K562 (cell line): ENCODE results near the gene MKS1. TPM values are rescaled to one million over a fixed set of nuclear protein-coding genes. Genes with fewer than 3 reads are reported as not detected.

Experiments used
- HEY1 ChIP-seq: fragments of 250-450 bp; sonication (Bioruptor Pico); IDR thresholded peaks from 2 replicates; pipeline ENCODE4 v1.5.0; 2020; ENCODE audit warnings: mild to moderate bottlenecking, moderate library complexity, borderline replicate concordance
- KAT2B ChIP-seq: IDR thresholded peaks from one replicate; pipeline ENCODE4 v1.6.1; 2012; ENCODE audit warnings: low read depth, mild to moderate bottlenecking, control low read depth, inconsistent platforms, low read length, moderate library complexity
- KHSRP ChIP-seq: fragments of 450-650 bp; IDR thresholded peaks from 2 replicates; pipeline ENCODE4 v1.6.1; 2017
- MCM3 ChIP-seq: fragments of 450-650 bp; IDR thresholded peaks from 2 replicates; pipeline ENCODE4 v1.6.1; 2016
- MTA3 ChIP-seq: fragments of 450-650 bp; formaldehyde crosslinking; IDR thresholded peaks from 2 replicates; pipeline ENCODE4 v1.6.1; 2017; ENCODE audit warnings: mild to moderate bottlenecking, borderline replicate concordance
- MYNN ChIP-seq, 2 experiments: sonication (generic); formaldehyde crosslinking in 1 of 2; IDR thresholded peaks; 2 replicates each; pipeline versions ENCODE4 v1.5.0 to v1.6.1; 2016 to 2020; ENCODE audit warnings: antibody characterized with exemption in 1 of 2, missing genetic modification reagents in 1 of 2
- NEUROD1 ChIP-seq: fragments of 150-350 bp; IDR thresholded peaks from 2 replicates; pipeline ENCODE4 v1.6.1; 2014; ENCODE audit warnings: borderline replicate concordance, low read length, low read depth; ENCODE audit not compliant: partially characterized antibody
- NR4A1 ChIP-seq, 2 experiments: fragments of 250-450 bp in 1 of 2; fragments of 450-650 bp in 1 of 2; sonication (Bioruptor Pico) in 1 of 2; IDR thresholded peaks; 2 replicates each; pipeline versions ENCODE4 v1.4.0 to v1.6.1; 2016 to 2020; ENCODE audit warnings: mild to moderate bottlenecking in 2 of 2, missing compliant biosample characterization in 1 of 2, missing genetic modification characterization in 1 of 2, moderate library complexity in 1 of 2
- PYGO2 ChIP-seq: fragments of 450-650 bp; IDR thresholded peaks from 2 replicates; pipeline ENCODE4 v1.6.1; 2016; ENCODE audit warnings: mild to moderate bottlenecking, missing genetic modification characterization, moderate library complexity, missing compliant biosample characterization
- RFX5 ChIP-seq: IDR thresholded peaks from 2 replicates; pipeline ENCODE4 v1.6.1; 2011; ENCODE audit warnings: low read depth, mild to moderate bottlenecking, improper control_type of control experiment, low read length
- SMARCC2 ChIP-seq: fragments of 450-650 bp; IDR thresholded peaks from 2 replicates; pipeline ENCODE4 v1.6.1; 2017; ENCODE audit warnings: antibody characterized with exemption, moderate library complexity, mild to moderate bottlenecking, low read depth
- SMC3 ChIP-seq: conservative IDR thresholded peaks from 2 replicates; pipeline ENCODE4 v1.6.1; 2011; ENCODE audit warnings: low read depth, low read length, improper control_type of control experiment; ENCODE audit not compliant: insufficient read depth
- ZNF232 ChIP-seq: sonication (generic); formaldehyde crosslinking; IDR thresholded peaks from 2 replicates; pipeline ENCODE4 v1.8.0; 2022; ENCODE audit warnings: mild to moderate bottlenecking, missing genetic modification reagents
- ZNF431 ChIP-seq: sonication (generic); formaldehyde crosslinking; IDR thresholded peaks from 2 replicates; pipeline ENCODE4 v1.8.0; 2022; ENCODE audit warnings: mild to moderate bottlenecking, missing genetic modification reagents
- ZNF445 ChIP-seq: fragments of 250-450 bp; sonication (Bioruptor Pico); IDR thresholded peaks from 2 replicates; pipeline ENCODE4 v1.4.0; 2020; ENCODE audit warnings: low read depth, mild to moderate bottlenecking, moderate library complexity
- polyA plus RNA-seq, 8 experiments: library from polyadenylated mRNA; depleted of rRNA in 4 of 8; stranded (reverse) in 5 of 8; unstranded in 3 of 8; fragments of >200 nt; fragmentation: Nextera tagmentation in 2 of 8; fragmentation: Illumina TruSeq in 1 of 8; extraction: Ambion mirVana in 2 of 8; extraction: Trizol in 1 of 8; gene quantifications; 2 replicates each; pipeline versions ENCODE4 v1.2.1 to v1.2.3, GENCODE V29; 2011 to 2014; ENCODE audit warnings: inconsistent platforms in 1 of 8, missing spikeins in 1 of 8
- total RNA-seq, 7 experiments: library from RNA; depleted of rRNA in 6 of 7; stranded (reverse); fragments of >200 nt in 6 of 7; fragmentation: Illumina TruSeq in 2 of 7; extraction: Trizol in 2 of 7; gene quantifications; 2 replicates each; pipeline versions ENCODE4 v1.2.1 to v1.2.3, GENCODE V29; 2011 to 2021; ENCODE audit warnings: low replicate concordance in 1 of 7
- TF ChIP-seq, protein P1 (sequence below): fragments of 250-450 bp; sonication (Bioruptor Pico); IDR thresholded peaks from 2 replicates; pipeline ENCODE4 v1.9.0; 2021; ENCODE audit warnings: mild to moderate bottlenecking, inconsistent platforms
- TF ChIP-seq, protein P2 (sequence below): fragments of 250-450 bp; sonication (Bioruptor Pico); IDR thresholded peaks from 2 replicates; pipeline ENCODE4 v1.4.0; 2020; ENCODE audit warnings: mild to moderate bottlenecking
- TF ChIP-seq, protein P3 (sequence below): fragments of 450-650 bp; IDR thresholded peaks from 2 replicates; pipeline ENCODE4 v1.6.1; 2018; ENCODE audit not compliant: partially characterized antibody

MKS1 gene
- total and polyA plus RNA-seq, 9 of the 15 experiments (the other 6 are each of a cell fraction or from before 2014, with no cell fraction given), result 16.3 to 31.0 (median 25.9) TPM

DNA sequence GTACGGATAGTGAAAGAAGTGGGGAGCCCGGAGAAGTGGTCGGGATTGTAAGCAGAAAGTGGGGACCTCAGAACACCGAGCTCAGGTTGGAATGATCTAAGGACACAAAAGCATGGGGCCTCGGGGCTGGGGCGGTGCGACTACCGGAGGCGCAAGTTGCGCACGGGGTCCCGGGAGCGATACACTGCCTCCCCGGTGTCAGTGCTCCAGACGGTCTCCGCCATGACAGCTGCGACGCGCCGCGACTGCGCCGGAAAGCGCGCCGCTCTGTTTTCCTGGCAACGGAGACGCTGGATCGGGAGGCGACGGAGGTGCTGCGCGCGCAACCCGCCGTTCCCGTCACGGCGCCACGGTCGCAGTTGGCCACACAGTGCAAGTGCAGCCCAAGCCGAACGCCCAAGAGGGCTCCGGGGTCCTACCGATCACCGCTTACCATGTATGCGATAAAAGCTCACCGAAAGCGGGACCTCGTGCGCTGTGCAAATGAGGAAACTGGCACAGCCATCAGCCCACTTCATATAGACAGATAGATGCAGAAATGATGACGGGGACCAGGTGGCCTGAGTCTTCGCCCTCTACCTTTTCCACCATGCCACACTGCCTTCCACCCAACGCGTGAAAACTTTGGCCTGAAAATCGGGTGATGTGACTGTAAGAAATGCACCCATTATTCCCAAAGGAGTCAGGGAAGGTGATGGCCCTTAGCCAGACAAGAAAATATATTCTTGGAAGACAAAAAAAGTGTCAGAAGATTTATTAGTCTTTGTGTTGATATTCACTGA lies at the start of gene MKS1 (continued):
- TF ChIP-seq, protein P1, sequence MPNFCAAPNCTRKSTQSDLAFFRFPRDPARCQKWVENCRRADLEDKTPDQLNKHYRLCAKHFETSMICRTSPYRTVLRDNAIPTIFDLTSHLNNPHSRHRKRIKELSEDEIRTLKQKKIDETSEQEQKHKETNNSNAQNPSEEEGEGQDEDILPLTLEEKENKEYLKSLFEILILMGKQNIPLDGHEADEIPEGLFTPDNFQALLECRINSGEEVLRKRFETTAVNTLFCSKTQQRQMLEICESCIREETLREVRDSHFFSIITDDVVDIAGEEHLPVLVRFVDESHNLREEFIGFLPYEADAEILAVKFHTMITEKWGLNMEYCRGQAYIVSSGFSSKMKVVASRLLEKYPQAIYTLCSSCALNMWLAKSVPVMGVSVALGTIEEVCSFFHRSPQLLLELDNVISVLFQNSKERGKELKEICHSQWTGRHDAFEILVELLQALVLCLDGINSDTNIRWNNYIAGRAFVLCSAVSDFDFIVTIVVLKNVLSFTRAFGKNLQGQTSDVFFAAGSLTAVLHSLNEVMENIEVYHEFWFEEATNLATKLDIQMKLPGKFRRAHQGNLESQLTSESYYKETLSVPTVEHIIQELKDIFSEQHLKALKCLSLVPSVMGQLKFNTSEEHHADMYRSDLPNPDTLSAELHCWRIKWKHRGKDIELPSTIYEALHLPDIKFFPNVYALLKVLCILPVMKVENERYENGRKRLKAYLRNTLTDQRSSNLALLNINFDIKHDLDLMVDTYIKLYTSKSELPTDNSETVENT (CRISPR knock-in tag), result 0 out of 2 replicates have a peak, but pooled peaks have one; percentile 40
- TF ChIP-seq NEUROD1, result no peak
- TF ChIP-seq MYNN (IDR thresholded peaks at IDR 0.05), result no peak
- TF ChIP-seq MYNN (CRISPR knock-in tag; IDR thresholded peaks at IDR 0.05), result no peak
- TF ChIP-seq, protein P2, sequence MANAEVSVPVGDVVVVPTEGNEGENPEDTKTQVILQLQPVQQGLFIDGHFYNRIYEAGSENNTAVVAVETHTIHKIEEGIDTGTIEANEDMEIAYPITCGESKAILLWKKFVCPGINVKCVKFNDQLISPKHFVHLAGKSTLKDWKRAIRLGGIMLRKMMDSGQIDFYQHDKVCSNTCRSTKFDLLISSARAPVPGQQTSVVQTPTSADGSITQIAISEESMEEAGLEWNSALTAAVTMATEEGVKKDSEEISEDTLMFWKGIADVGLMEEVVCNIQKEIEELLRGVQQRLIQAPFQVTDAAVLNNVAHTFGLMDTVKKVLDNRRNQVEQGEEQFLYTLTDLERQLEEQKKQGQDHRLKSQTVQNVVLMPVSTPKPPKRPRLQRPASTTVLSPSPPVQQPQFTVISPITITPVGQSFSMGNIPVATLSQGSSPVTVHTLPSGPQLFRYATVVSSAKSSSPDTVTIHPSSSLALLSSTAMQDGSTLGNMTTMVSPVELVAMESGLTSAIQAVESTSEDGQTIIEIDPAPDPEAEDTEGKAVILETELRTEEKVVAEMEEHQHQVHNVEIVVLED (CRISPR knock-in tag), result peak; percentile 65; the same call in 1 of the 2 replicates
- no peak for TF ChIP-seq RFX5
- no peak for TF ChIP-seq KHSRP
- no peak for TF ChIP-seq PYGO2 (tag)
- no peak for TF ChIP-seq ZNF232 (CRISPR knock-in tag)
- TF ChIP-seq KAT2B, result no peak
- TF ChIP-seq, protein P3, sequence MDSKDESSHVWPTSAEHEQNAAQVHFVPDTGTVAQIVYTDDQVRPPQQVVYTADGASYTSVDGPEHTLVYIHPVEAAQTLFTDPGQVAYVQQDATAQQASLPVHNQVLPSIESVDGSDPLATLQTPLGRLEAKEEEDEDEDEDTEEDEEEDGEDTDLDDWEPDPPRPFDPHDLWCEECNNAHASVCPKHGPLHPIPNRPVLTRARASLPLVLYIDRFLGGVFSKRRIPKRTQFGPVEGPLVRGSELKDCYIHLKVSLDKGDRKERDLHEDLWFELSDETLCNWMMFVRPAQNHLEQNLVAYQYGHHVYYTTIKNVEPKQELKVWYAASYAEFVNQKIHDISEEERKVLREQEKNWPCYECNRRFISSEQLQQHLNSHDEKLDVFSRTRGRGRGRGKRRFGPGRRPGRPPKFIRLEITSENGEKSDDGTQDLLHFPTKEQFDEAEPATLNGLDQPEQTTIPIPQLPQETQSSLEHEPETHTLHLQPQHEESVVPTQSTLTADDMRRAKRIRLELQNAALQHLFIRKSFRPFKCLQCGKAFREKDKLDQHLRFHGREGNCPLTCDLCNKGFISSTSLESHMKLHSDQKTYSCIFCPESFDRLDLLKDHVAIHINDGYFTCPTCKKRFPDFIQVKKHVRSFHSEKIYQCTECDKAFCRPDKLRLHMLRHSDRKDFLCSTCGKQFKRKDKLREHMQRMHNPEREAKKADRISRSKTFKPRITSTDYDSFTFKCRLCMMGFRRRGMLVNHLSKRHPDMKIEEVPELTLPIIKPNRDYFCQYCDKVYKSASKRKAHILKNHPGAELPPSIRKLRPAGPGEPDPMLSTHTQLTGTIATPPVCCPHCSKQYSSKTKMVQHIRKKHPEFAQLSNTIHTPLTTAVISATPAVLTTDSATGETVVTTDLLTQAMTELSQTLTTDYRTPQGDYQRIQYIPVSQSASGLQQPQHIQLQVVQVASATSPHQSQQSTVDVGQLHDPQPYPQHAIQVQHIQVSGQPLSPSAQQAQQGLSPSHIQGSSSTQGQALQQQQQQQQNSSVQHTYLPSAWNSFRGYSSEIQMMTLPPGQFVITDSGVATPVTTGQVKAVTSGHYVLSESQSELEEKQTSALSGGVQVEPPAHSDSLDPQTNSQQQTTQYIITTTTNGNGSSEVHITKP, result peak; percentile 40
- no peak for TF ChIP-seq ZNF445 (CRISPR knock-in tag)
- TF ChIP-seq MTA3, result peak; percentile 57; the same call in 1 of the 2 replicates
- TF ChIP-seq ZNF431 (CRISPR knock-in tag), result no peak
- TF ChIP-seq SMARCC2, result no peak
- no peak for TF ChIP-seq MCM3
- no peak for TF ChIP-seq SMC3
- no peak for TF ChIP-seq NR4A1 (CRISPR knock-in tag; IDR thresholded peaks at IDR 0.05)
- peak; percentile 77 for TF ChIP-seq NR4A1 (tag; IDR thresholded peaks at IDR 0.05)
- no peak for TF ChIP-seq HEY1 (CRISPR knock-in tag)
